Caco-2 (cell line): ENCODE measurements around the gene ESRP2. TPM values are rescaled to one million over a fixed set of nuclear protein-coding genes. Genes with fewer than 3 reads are reported as not detected.

Source experiments
- BruUV-seq: library from RNA; stranded (reverse); fragments of 400-500 nt; replicated peaks from 2 replicates; lab custom pipeline; 2021; lab: Mats Ljungman, UMichigan
- CTCF ChIA-PET: fragments of 300-600 bp; sonication (Branson Sonifier 250); formaldehyde crosslinking; loops from one replicate; lab custom pipeline; 2022; ENCODE audit warnings: antibody characterized with exemption; lab: Charles Lee
- POLR2A ChIA-PET: fragments of 300-600 bp; sonication (Branson Sonifier 250); formaldehyde crosslinking; loops from one replicate; lab custom pipeline; 2022; ENCODE audit warnings: antibody characterized with exemption; lab: Charles Lee
- DNase-seq, 2 experiments: peaks; one replicate each; pipeline versions ENCODE4 v3.0.0 to v3.0.0-alpha.2; 2020 to 2022
- H3K27me3 ChIP-seq: replicated peaks from 2 replicates; pipeline ENCODE4 v1.6.0; 2011; ENCODE audit warnings: low read length; ENCODE audit not compliant: control insufficient read depth, insufficient read depth
- H3K36me3 ChIP-seq: 2 replicates; pipeline ENCODE4 v1.5.1; 2011; ENCODE audit warnings: low read length; ENCODE audit not compliant: control insufficient read depth, insufficient read depth
- H3K4me1 ChIP-seq: fragments of 250-450 bp; sonication (Bioruptor Pico); 2 replicates; pipeline ENCODE4 v1.5.1; 2020; ENCODE audit warnings: mild to moderate bottlenecking
- H3K4me3 ChIP-seq: 2 replicates; pipeline ENCODE4 v1.5.1; 2011; ENCODE audit warnings: low read depth, mild to moderate bottlenecking, control low read depth, low read length
- H3K9me3 ChIP-seq: fragments of 250-450 bp; sonication (Bioruptor Pico); 2 replicates; pipeline ENCODE4 v1.5.1; 2020; ENCODE audit warnings: mild to moderate bottlenecking, moderate library complexity
- H3K27ac Mint-ChIP-seq: one replicate; pipeline ENCODE4 v1.8.0; 2022; ENCODE audit warnings: mixed read lengths; ENCODE audit not compliant: unreplicated experiment
- H3K27me3 Mint-ChIP-seq: one replicate; pipeline ENCODE4 v1.8.0; 2022; ENCODE audit warnings: mixed read lengths; ENCODE audit not compliant: insufficient read depth, unreplicated experiment
- H3K36me3 Mint-ChIP-seq: one replicate; pipeline ENCODE4 v1.8.0; 2022; ENCODE audit warnings: mild to moderate bottlenecking, mixed read lengths; ENCODE audit not compliant: insufficient read depth, unreplicated experiment
- H3K4me1 Mint-ChIP-seq: one replicate; pipeline ENCODE4 v1.8.0; 2022; ENCODE audit warnings: low read depth, mixed read lengths; ENCODE audit not compliant: unreplicated experiment
- H3K4me3 Mint-ChIP-seq: one replicate; pipeline ENCODE4 v1.8.0; 2022; ENCODE audit warnings: mild to moderate bottlenecking, moderate library complexity, mixed read lengths; ENCODE audit not compliant: unreplicated experiment
- H3K9me3 Mint-ChIP-seq: one replicate; pipeline ENCODE4 v1.8.0; 2022; ENCODE audit warnings: mixed read lengths; ENCODE audit not compliant: unreplicated experiment
- CTCF ChIP-seq, 2 experiments: fragments of 200-600 bp in 1 of 2; IDR thresholded peaks; 1 replicate in 1 of 2; 2 replicates in 1 of 2; pipeline versions ENCODE4 v1.5.1 to v1.8.0; 2011 to 2022; ENCODE audit warnings: antibody characterized with exemption in 1 of 2, control low read depth in 1 of 2, inconsistent platforms in 1 of 2, low read depth in 1 of 2, low read length in 1 of 2, mild to moderate bottlenecking in 1 of 2, moderate library complexity in 1 of 2; ENCODE audit not compliant: insufficient read depth in 1 of 2, severe bottlenecking in 1 of 2, unreplicated experiment in 1 of 2
- intact Hi-C: fragments of 100-400 bp; cut with micrococcal nuclease; formaldehyde crosslinking; loops from one replicate; pipeline ENCODE4 v1.10.0; 2022; ENCODE audit not compliant: unreplicated experiment
- total RNA-seq: library from RNA; stranded (reverse); gene quantifications from 2 replicates; pipeline ENCODE4 v1.2.3, GENCODE V29; 2022

Gene ESRP2
- total RNA-seq, 1 experiment from 2014 or later = 110 TPM

- CTCF ChIA-PET = interaction anchor here (0.6 to 1.5 kb wide), 3 partner anchors 20 to 223 kb away, joined by 3 to 7 read pairs (median 6); partner anchors contain the start of gene SLC7A6
- intact Hi-C loops = no loop called here
- Histone ChIP-seq H3K4me3 (peak overlapping the region; percentile 100), H3K9me3 (no peaks in the 10 kb centered on the region), H3K36me3 (no peaks in the 10 kb centered on the region), H3K27me3 (no peaks in the 10 kb centered on the region), H3K4me1 (peaks cover 12% of the 10 kb centered on the region)
- Mint-ChIP-seq H3K36me3 (peaks cover 43% of the 10 kb centered on the region), H3K9me3 (no peaks in the 10 kb centered on the region), H3K4me3 (peak overlapping the region; percentile 91), H3K4me1 (peaks cover 14% of the 10 kb centered on the region), H3K27ac (peak overlapping the region; percentile 69), H3K27me3 (no peaks in the 10 kb centered on the region)
- BruUV-seq = TSS peak; percentile 65
- no peak for DNase-seq
- TF ChIP-seq CTCF (IDR thresholded peaks at IDR 0.05; ENCODE audit: insufficient read depth in 1 of 2, low read depth in 1 of 2, low read length in 1 of 2, severe bottlenecking in 1 of 2, unreplicated experiment in 1 of 2) = no peak
- POLR2A ChIA-PET = interaction anchor here (0.6 to 1.3 kb wide), 6 partner anchors 8 to 134 kb away, joined by 3 to 7 read pairs (median 4); partner anchors contain the start of genes ESRP2, PRMT7, SLC7A6 and SLC7A6OS
Observed at GRCh38 chr16:68244481-68244902, 8.6 kb upstream of the ESRP2 start.

- Histone ChIP-seq H3K27me3 (no peaks in the 10 kb centered on the region), H3K9me3 (no peaks in the 10 kb centered on the region; the same call in 1 of the 2 replicates), H3K36me3 (no peaks in the 10 kb centered on the region), H3K4me1 (peaks cover 12% of the 10 kb centered on the region), H3K4me3 (no peak overlapping the region)
- Mint-ChIP-seq H3K36me3 (peaks cover 43% of the 10 kb centered on the region), H3K4me1 (peaks cover 14% of the 10 kb centered on the region), H3K27ac (no peak overlapping the region), H3K9me3 (no peaks in the 10 kb centered on the region), H3K27me3 (no peaks in the 10 kb centered on the region), H3K4me3 (peak overlapping the region; percentile 91)
- no TSS peak for BruUV-seq
- no peak for DNase-seq
- CTCF ChIA-PET = interaction anchor here (0.8 kb wide), 1 partner anchor 862 kb away, joined by 5 read pairs; no protein-coding TSS in a partner anchor
- TF ChIP-seq CTCF (IDR thresholded peaks at IDR 0.05; ENCODE audit: insufficient read depth in 1 of 2, low read depth in 1 of 2, low read length in 1 of 2, severe bottlenecking in 1 of 2, unreplicated experiment in 1 of 2) = no peak
- POLR2A ChIA-PET = interaction anchor here (1.0 kb wide), 1 partner anchor 7 kb away, joined by 3 read pairs; the partner anchor contains the start of gene ESRP2
- intact Hi-C loops = no loop called here
Observed at GRCh38 chr16:68242926-68243858, 7.3 kb upstream of the ESRP2 start.

- H3K4me1 ChIP-seq = peaks cover 15% of the 10 kb centered on the region
- no peak for DNase-seq
- no peaks in the 10 kb centered on the region for H3K9me3 Mint-ChIP-seq
- peaks cover 47% of the 10 kb centered on the region for H3K36me3 Mint-ChIP-seq
- H3K36me3 ChIP-seq = no peaks in the 10 kb centered on the region
- ChIA-PET CTCF (interaction anchor here (1.1 kb wide), 1 partner anchor 18 kb away, joined by 3 read pairs; no protein-coding TSS in a partner anchor), POLR2A (no interaction called here)
- no peak overlapping the region for H3K27ac Mint-ChIP-seq
- no peaks in the 10 kb centered on the region for H3K27me3 Mint-ChIP-seq
- intact Hi-C loops = no loop called here
- peaks cover 14% of the 10 kb centered on the region for H3K4me1 Mint-ChIP-seq
- no peaks in the 10 kb centered on the region for H3K27me3 ChIP-seq
- no peak overlapping the region for H3K4me3 Mint-ChIP-seq
- no peaks in the 10 kb centered on the region; the same call in 1 of the 2 replicates for H3K9me3 ChIP-seq
- no TSS peak for BruUV-seq
- no peak overlapping the region for H3K4me3 ChIP-seq
- TF ChIP-seq CTCF (IDR thresholded peaks at IDR 0.05; ENCODE audit: insufficient read depth in 1 of 2, low read depth in 1 of 2, low read length in 1 of 2, severe bottlenecking in 1 of 2, unreplicated experiment in 1 of 2) = no peak
Observed at GRCh38 chr16:68242085-68242484, 6.2 kb upstream of the ESRP2 start.
